GM23338 (cell line): ENCODE data around the gene SNTB2. TPM values are rescaled to one million over a fixed set of nuclear protein-coding genes. Genes with fewer than 3 reads are reported as not detected.
"Not testable (repeated sequence)": the region's sequence is repeated elsewhere in the genome, so short reads cannot be mapped to it uniquely, and the experiment has no call there.

Source experiments
- ATAC-seq: fragments of 200-7000 bp; cut with Tn5 transposase; 3 replicates; pipeline ENCODE4 v1.9.1; 2020
- DNase-seq: peaks from one replicate; pipeline ENCODE4 v3.0.0-alpha.2; 2015; ENCODE audit warnings: low spot score
- H2AFZ ChIP-seq: fragments of 200-600 bp; sonication (generic); 2 replicates; pipeline ENCODE4 v1.8.0; 2016; ENCODE audit warnings: antibody characterized with exemption, mild to moderate bottlenecking, moderate library complexity
- H3F3A ChIP-seq: fragments of 200-600 bp; sonication (generic); replicated peaks from 2 replicates; pipeline ENCODE4 v1.8.0; 2017; ENCODE audit warnings: antibody characterized with exemption, mixed run types, low read depth
- H3K27ac ChIP-seq: fragments of 200-600 bp; sonication (generic); 2 replicates; pipeline ENCODE4 v1.6.1; 2016; ENCODE audit warnings: low read depth
- H3K27me3 ChIP-seq: fragments of 200-600 bp; sonication (generic); 2 replicates; pipeline ENCODE4 v1.8.0; 2016; ENCODE audit warnings: mild to moderate bottlenecking, mixed run types, moderate library complexity; ENCODE audit not compliant: insufficient read depth
- H3K36me3 ChIP-seq: fragments of 200-600 bp; sonication (generic); 2 replicates; pipeline ENCODE4 v1.8.0; 2016; ENCODE audit warnings: mild to moderate bottlenecking; ENCODE audit not compliant: insufficient read depth
- H3K4me1 ChIP-seq: fragments of 200-600 bp; sonication (generic); 2 replicates; pipeline ENCODE4 v1.8.0; 2016; ENCODE audit warnings: mild to moderate bottlenecking, moderate library complexity; ENCODE audit not compliant: insufficient read depth
- H3K4me2 ChIP-seq: fragments of 200-600 bp; sonication (generic); 2 replicates; pipeline ENCODE4 v1.7.1; 2017; ENCODE audit warnings: mixed run types
- H3K4me3 ChIP-seq: fragments of 200-600 bp; sonication (generic); 2 replicates; pipeline ENCODE4 v1.6.1; 2016; ENCODE audit warnings: mixed run types
- H3K79me2 ChIP-seq: fragments of 200-600 bp; sonication (generic); replicated peaks from 2 replicates; pipeline ENCODE4 v1.8.0; 2017; ENCODE audit warnings: mild to moderate bottlenecking; ENCODE audit not compliant: insufficient read depth
- H3K9me2 ChIP-seq: fragments of 200-600 bp; sonication (generic); 2 replicates; pipeline ENCODE4 v1.8.0; 2017; ENCODE audit not compliant: insufficient read depth
- H4K20me1 ChIP-seq: fragments of 200-600 bp; sonication (generic); replicated peaks from 2 replicates; pipeline ENCODE4 v1.8.0; 2017; ENCODE audit warnings: mild to moderate bottlenecking; ENCODE audit not compliant: insufficient read depth
- H3K27ac Mint-ChIP-seq: 2 replicates; pipeline ENCODE4 v1.8.0; 2020; ENCODE audit warnings: inconsistent platforms, mild to moderate bottlenecking, moderate library complexity, mixed read lengths
- H3K27me3 Mint-ChIP-seq: 3 replicates; pipeline ENCODE4 v1.8.0; 2022; ENCODE audit warnings: low read depth, mild to moderate bottlenecking, moderate library complexity, mixed read lengths, inconsistent platforms; ENCODE audit not compliant: insufficient read depth, poor library complexity
- H3K36me3 Mint-ChIP-seq: 3 replicates; pipeline ENCODE4 v1.8.0; 2021; ENCODE audit warnings: low read depth, mild to moderate bottlenecking, inconsistent platforms, moderate library complexity, mixed read lengths
- H3K4me1 Mint-ChIP-seq: 3 replicates; pipeline ENCODE4 v1.8.0; 2020; ENCODE audit warnings: mild to moderate bottlenecking, inconsistent platforms, mixed read lengths
- H3K4me3 Mint-ChIP-seq: 3 replicates; pipeline ENCODE4 v1.8.0; 2021; ENCODE audit warnings: moderate library complexity, mild to moderate bottlenecking, inconsistent platforms, mixed read lengths
- H3K9me3 Mint-ChIP-seq: 3 replicates; pipeline ENCODE4 v1.8.0; 2020; ENCODE audit warnings: moderate library complexity, mild to moderate bottlenecking, inconsistent platforms, mixed read lengths
- ETS1 ChIP-seq: IDR thresholded peaks from 2 replicates; pipeline ENCODE4 v1.6.1; 2016; ENCODE audit warnings: antibody characterized with exemption
- EZH2 ChIP-seq: fragments of 200-600 bp; sonication (generic); IDR thresholded peaks from one replicate; pipeline ENCODE4 v1.8.0; 2017; ENCODE audit warnings: antibody characterized with exemption, mild to moderate bottlenecking, low read depth; ENCODE audit not compliant: unreplicated experiment
- JUNB ChIP-seq: IDR thresholded peaks from one replicate; pipeline ENCODE4 v1.6.1; 2016; ENCODE audit warnings: antibody characterized with exemption; ENCODE audit not compliant: unreplicated experiment
- NANOG ChIP-seq: IDR thresholded peaks from 2 replicates; pipeline ENCODE4 v1.6.1; 2016; ENCODE audit warnings: antibody characterized with exemption, borderline replicate concordance
- STAT1 ChIP-seq: IDR thresholded peaks from one replicate; pipeline ENCODE4 v1.6.1; 2016; ENCODE audit warnings: antibody characterized with exemption; ENCODE audit not compliant: unreplicated experiment
- ZNF114 ChIP-seq: fragments of 250-450 bp; sonication (Bioruptor Pico); IDR thresholded peaks from 2 replicates; pipeline ENCODE4 v1.5.0; 2020; ENCODE audit warnings: mild to moderate bottlenecking, moderate library complexity
- ZNF331 ChIP-seq: fragments of 250-450 bp; sonication (Bioruptor Pico); IDR thresholded peaks from 2 replicates; pipeline ENCODE4 v1.5.0; 2020; ENCODE audit warnings: low read depth, mild to moderate bottlenecking, moderate library complexity
- polyA plus RNA-seq: library from polyadenylated mRNA; unstranded; fragments of >200 nt; fragmentation: Nextera tagmentation; extraction: Ambion mirVana; gene quantifications from 2 replicates; pipeline ENCODE4 v1.2.1, GENCODE V29; 2016
- total RNA-seq: library from RNA; depleted of rRNA; stranded (reverse); fragments of >200 nt; shearing (Covaris generic); gene quantifications from 2 replicates; pipeline ENCODE4 v1.2.3, GENCODE V29; 2014
- TF ChIP-seq, protein P1 (sequence below), 2 experiments: fragments of 200-600 bp in 1 of 2; sonication (generic) in 1 of 2; conservative IDR thresholded peaks; 2 replicates each; pipeline versions ENCODE4 v1.5.1 to v1.6.1; 2016 to 2017; ENCODE audit warnings: antibody characterized with exemption in 2 of 2, low read depth in 2 of 2, mild to moderate bottlenecking in 2 of 2, moderate library complexity in 1 of 2

Gene SNTB2
- total and polyA plus RNA-seq, 2 experiments from 2014 or later: 4.8 to 42.7 TPM

DNA sequence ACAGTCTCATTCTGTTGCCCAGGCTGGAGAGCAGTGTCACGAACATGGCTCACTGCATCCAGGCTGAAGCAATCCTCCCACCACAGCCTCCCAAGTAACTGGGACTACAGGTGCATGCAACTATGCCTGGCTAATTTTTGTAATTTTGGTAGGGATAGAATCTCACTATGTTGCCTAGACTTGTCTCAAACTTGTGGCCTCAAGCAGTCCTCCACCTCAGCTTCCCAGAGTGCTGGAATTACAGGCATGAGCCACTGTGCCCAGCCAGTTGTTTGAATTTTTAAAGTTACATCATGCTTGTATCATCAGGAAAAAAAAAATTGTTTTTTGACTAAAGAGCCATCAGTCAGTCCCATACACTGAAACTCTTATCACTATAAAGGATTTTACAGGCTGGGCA lies 107.1 kb downstream of the SNTB2 start:
- no peak overlapping the region for H3K4me2 ChIP-seq
- Mint-ChIP-seq H3K27me3 (peaks cover 1% of the 10 kb centered on the region), H3K4me1 (no peaks in the 10 kb centered on the region), H3K27ac (no peak overlapping the region), H3K36me3 (peaks cover 3% of the 10 kb centered on the region; the same call in 2 of the 3 replicates), H3K4me3 (no peak overlapping the region), H3K9me3 (no peaks in the 10 kb centered on the region)
- no peaks in the 10 kb centered on the region for H3K9me2 ChIP-seq
- H3K27me3 ChIP-seq: no peaks in the 10 kb centered on the region
- H3K4me3 ChIP-seq: no peak overlapping the region
- no peak for TF ChIP-seq ETS1
- TF ChIP-seq, protein P1, sequence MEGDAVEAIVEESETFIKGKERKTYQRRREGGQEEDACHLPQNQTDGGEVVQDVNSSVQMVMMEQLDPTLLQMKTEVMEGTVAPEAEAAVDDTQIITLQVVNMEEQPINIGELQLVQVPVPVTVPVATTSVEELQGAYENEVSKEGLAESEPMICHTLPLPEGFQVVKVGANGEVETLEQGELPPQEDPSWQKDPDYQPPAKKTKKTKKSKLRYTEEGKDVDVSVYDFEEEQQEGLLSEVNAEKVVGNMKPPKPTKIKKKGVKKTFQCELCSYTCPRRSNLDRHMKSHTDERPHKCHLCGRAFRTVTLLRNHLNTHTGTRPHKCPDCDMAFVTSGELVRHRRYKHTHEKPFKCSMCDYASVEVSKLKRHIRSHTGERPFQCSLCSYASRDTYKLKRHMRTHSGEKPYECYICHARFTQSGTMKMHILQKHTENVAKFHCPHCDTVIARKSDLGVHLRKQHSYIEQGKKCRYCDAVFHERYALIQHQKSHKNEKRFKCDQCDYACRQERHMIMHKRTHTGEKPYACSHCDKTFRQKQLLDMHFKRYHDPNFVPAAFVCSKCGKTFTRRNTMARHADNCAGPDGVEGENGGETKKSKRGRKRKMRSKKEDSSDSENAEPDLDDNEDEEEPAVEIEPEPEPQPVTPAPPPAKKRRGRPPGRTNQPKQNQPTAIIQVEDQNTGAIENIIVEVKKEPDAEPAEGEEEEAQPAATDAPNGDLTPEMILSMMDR (conservative IDR thresholded peaks at IDR 0.05; ENCODE audit: low read depth in 2 of 2): no peak
- H2AFZ ChIP-seq: no peak overlapping the region
- H3F3A ChIP-seq: no peaks in the 10 kb centered on the region
- 0 out of 2 replicates have a peak overlapping the region, but pooled peaks have one; percentile 26 for H3K27ac ChIP-seq
- H4K20me1 ChIP-seq: no peaks in the 10 kb centered on the region; the same call in 1 of the 2 replicates
- H3K79me2 ChIP-seq: no peaks in the 10 kb centered on the region
- DNase-seq: no peak
- ATAC-seq: no peak
- H3K36me3 ChIP-seq: no peaks in the 10 kb centered on the region
- H3K4me1 ChIP-seq: no peaks in the 10 kb centered on the region

GRCh38 chr16:69296771-69297170 lies 109.8 kb downstream of the SNTB2 start:
- not testable (repeated sequence) for DNase-seq, H3K9me2 ChIP-seq, H3K27ac ChIP-seq, ATAC-seq, H2AFZ ChIP-seq, H3K4me1 Mint-ChIP-seq, H3K4me3 ChIP-seq, H3K36me3 ChIP-seq, H3K79me2 ChIP-seq, H3K4me3 Mint-ChIP-seq, H3K4me2 ChIP-seq, H3K4me1 ChIP-seq, H3K9me3 Mint-ChIP-seq, H4K20me1 ChIP-seq, H3K27me3 Mint-ChIP-seq, H3K27ac Mint-ChIP-seq, H3F3A ChIP-seq, H3K27me3 ChIP-seq
- peaks cover 16% of the 10 kb centered on the region for H3K36me3 Mint-ChIP-seq

DNA sequence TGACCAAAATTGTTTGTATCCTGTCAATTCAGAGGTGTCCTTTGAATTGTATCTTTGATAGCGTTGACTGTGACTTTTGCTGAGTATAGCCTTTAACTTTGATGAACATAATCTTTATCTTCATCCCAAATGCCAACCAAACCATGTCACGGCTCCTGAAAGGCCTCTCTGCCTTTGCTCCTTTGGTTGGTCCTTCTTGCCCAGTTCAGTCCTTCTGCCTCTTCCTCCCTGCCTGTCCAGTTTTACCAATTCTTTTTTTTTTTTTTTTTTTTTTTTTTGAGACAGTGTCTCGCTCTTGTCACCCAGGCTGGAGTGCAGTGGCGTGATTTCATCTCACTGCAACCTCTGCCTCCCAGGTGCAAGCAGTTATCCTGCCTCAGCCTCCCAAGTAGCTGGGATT lies 111.3 kb downstream of the SNTB2 start:
- 0 out of 2 replicates have a peak, but pooled peaks cover 3% of the 10 kb centered on the region for H3K36me3 ChIP-seq
- H3K27me3 ChIP-seq: no peaks in the 10 kb centered on the region
- H3K9me3 Mint-ChIP-seq: no peaks in the 10 kb centered on the region
- H3K4me1 ChIP-seq: no peaks in the 10 kb centered on the region
- no peaks in the 10 kb centered on the region for H3K4me1 Mint-ChIP-seq
- H2AFZ ChIP-seq: no peak overlapping the region
- H3K79me2 ChIP-seq: no peaks in the 10 kb centered on the region
- no peak overlapping the region for H3K4me2 ChIP-seq
- H3K4me3 ChIP-seq: no peak overlapping the region
- no peak overlapping the region for H3K27ac Mint-ChIP-seq
- peaks cover 1% of the 10 kb centered on the region for H3K27me3 Mint-ChIP-seq
- H3K9me2 ChIP-seq: no peaks in the 10 kb centered on the region
- DNase-seq (no peak), ATAC-seq (no peak)
- no peaks in the 10 kb centered on the region; the same call in 1 of the 2 replicates for H4K20me1 ChIP-seq
- no peak overlapping the region for H3K4me3 Mint-ChIP-seq
- H3K27ac ChIP-seq: no peak overlapping the region
- peaks cover 4% of the 10 kb centered on the region; the same call in 1 of the 2 replicates for H3F3A ChIP-seq
- peaks cover 16% of the 10 kb centered on the region for H3K36me3 Mint-ChIP-seq
- TF ChIP-seq NANOG: no peak
- TF ChIP-seq ZNF114 (CRISPR knock-in tag): no peak
- TF ChIP-seq, protein P1 (conservative IDR thresholded peaks at IDR 0.05; ENCODE audit: low read depth in 2 of 2): no peak
- no peak for TF ChIP-seq EZH2
- TF ChIP-seq JUNB: no peak
- no peak for TF ChIP-seq STAT1
- TF ChIP-seq ZNF331: no peak
